ENCODE data around the gene MFNG.

The MFNG gene

DNA sequence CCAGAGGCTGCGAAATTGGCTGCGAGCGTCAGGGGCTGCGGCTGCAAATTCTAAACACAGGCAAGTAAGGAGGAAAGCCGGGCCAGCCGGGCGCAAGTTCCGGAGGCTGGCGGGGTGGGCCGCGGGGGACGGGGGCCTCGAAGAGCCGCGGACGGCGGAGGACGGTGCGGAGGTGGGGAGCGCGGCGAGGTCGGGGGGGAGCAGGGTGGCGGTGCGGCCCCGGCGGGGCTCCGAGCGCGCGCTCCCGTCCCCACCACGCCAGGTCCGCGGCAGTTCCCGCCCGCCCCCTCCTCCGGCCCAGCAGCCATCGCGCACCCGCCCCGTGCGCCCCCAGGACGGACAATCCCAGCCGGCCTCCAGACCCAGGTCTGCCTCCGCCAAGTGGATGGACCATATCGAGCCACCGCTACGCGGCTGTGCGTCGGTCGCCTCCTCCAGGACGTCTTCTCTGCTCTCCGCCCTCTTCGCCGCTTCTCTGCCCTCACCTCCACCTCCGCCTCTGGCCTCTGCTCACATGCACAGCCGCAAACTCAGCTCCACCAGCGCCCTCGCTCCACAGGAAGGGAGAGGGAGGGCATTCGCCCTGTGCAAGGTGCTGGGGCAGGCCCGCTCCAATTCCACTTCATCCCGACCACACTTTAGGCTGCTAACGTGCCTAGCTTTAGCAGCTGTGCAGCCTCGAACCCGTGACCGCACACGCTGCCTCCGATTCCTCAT, 66.1 kb downstream of the MFNG start:
- TF ChIP-seq CTCF (IDR thresholded peaks at IDR 0.05): no peak
- H3K27ac ChIP-seq: no peak overlapping the region
- H3K4me3 ChIP-seq (ENCODE audit: low read depth, low read length): no peak overlapping the region
- H3K36me3 ChIP-seq (ENCODE audit: control insufficient read depth, insufficient read depth, low read length): no peaks in the 10 kb centered on the region
- no peaks in the 10 kb centered on the region for H3K79me2 ChIP-seq
- no peak overlapping the region for H3K4me2 ChIP-seq (ENCODE audit: low read length)
- H3K9ac ChIP-seq: no peak overlapping the region
- no peak overlapping the region for H2AFZ ChIP-seq
- H3K27me3 ChIP-seq (ENCODE audit: control insufficient read depth, insufficient read depth, low read length): no peaks in the 10 kb centered on the region
- no peaks in the 10 kb centered on the region for H3K4me1 ChIP-seq
- H3K9me3 ChIP-seq (ENCODE audit: control insufficient read depth, low read length): no peaks in the 10 kb centered on the region

DNA sequence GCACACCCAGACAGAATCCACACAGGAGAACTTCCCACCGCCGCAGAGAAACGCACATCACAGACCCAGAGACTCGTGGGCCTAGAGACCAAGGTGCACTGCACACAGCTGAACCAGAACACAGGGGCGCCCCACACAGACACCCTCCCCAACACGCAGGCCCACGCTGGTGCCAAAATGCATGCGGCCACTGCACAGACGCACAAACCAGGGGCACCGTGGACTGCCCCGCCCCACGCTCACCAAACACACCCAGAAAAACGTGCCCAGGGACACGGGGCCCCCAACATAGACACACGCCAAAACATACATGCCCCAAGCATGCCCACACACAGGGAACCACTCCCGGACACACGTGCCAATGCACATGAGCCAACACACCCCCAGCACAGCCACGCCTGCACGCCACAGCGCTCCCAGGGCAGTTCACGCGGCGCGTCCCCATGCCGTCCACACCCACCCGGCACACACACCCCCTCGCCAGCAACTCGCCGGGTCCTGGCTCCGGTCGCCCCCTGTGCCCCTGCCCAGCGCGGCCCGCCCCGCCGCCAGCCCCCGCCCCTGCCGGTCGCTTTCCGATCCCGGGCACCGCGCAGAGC, 66.7 kb downstream of the MFNG start:
- Histone ChIP-seq H3K4me3 (ENCODE audit: low read depth, low read length) (no peak overlapping the region), H2AFZ (no peak overlapping the region), H3K27me3 (ENCODE audit: control insufficient read depth, insufficient read depth, low read length) (no peaks in the 10 kb centered on the region), H3K9me3 (ENCODE audit: control insufficient read depth, low read length) (no peaks in the 10 kb centered on the region), H3K4me1 (no peaks in the 10 kb centered on the region), H3K27ac (no peak overlapping the region), H3K79me2 (no peaks in the 10 kb centered on the region), H3K36me3 (ENCODE audit: control insufficient read depth, insufficient read depth, low read length) (no peaks in the 10 kb centered on the region), H3K4me2 (ENCODE audit: low read length) (no peak overlapping the region), H3K9ac (no peak overlapping the region)
- TF ChIP-seq CTCF (IDR thresholded peaks at IDR 0.05): no peak

Data from parathyroid adenoma (tissue), 2 donors.